NCI-H1694 treated with DMSO at 0.1 percent for 48 hours (cell line): ENCODE data around the gene TRIML1.
"Not testable (repeated sequence)": the region's sequence is repeated elsewhere in the genome, so short reads cannot be mapped to it uniquely, and the experiment has no call there.

Source experiments
- DNase-seq: peaks from one replicate; lab custom pipeline; 2025; lab: John Stamatoyannopoulos, UW

Gene TRIML1

DNA sequence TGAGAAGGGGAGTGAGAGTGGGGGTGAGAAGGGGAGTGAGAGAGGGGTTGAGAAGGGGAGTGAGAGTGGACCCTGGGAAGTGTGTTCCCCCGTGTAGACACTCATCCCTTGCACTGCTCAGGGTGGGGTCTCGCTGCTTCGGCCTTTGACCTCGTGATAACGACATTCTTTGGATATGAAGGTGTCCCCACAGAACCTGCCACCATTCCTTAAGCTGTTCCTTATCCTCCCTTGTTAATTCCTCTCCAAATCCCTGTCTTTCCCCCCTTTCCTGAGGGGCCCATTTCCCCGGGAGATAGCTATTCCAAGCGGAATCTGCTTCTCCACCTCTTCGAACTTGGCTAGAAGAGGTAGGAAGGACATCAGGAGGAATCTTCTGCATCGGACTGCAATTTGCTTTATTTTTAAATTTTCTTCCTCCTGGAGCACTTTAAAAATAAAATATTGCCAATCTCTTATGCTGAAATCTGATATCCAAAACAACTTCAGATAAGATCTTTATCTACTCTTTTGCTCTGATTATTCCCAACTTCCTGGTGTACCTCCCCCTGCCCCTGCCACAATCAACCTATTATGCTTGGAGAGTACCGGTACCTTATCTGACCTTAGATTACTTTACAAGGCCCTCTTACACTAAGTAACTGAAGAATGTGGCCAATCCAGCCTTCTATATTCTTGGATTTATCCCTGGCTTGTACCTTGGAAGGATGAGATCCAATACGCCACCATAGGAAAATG is 15.6 kb downstream of the TRIML1 start:
- no peak for DNase-seq

DNA sequence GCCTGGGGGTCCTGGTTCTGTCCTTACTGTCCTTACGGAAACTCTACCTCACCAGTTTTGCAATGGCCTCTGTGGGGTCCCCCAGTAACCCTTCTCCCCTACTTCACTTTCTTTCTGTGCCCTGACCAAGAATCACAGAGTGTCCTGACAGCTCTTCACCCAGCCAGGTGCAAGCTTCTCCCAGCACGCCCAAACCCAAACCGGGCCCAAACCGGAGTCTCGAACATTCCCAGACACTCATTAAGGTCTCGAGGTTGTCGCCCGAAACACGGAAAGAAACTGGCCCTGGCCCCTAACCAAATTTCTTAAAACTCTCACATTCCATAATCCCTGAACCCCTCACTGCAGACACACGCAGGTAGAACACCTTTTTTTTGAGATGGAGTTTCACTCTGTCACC is 19.1 kb downstream of the TRIML1 start:
- no peak for DNase-seq

GRCh38 chr4:188159513-188160226 is 20.4 kb downstream of the TRIML1 start:
- not testable (repeated sequence) for DNase-seq

GRCh38 chr4:188160406-188160805 is 21.2 kb downstream of the TRIML1 start:
- no peak for DNase-seq

- DNase-seq: no peak
Measured at GRCh38 chr4:188161167-188161566, 21.9 kb downstream of the TRIML1 start.

DNA sequence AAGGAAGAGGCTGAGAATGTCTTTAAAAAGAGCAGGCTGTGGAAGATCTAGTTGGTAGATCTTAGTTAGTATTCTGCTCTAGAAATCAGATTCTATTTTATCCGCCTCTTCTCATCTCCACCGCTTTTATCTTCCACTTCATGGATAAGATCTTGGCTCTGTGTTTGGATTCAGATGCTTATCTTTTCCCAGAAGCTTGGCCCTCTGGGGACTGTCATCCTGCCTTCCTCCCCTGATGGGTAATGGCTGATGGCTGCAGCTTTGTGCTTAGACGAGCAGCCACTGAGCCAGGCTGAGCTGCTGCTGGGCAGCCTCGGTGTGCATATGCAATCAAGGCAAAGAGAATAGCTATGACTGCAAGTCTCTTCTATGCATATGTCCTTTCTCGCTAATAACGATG is 23.5 kb downstream of the TRIML1 start:
- DNase-seq: no peak

- no peak for DNase-seq
Measured at GRCh38 chr4:188168726-188169373, 29.6 kb downstream of the TRIML1 start.

GRCh38 chr4:188171551-188171950 is 32.3 kb downstream of the TRIML1 start:
- DNase-seq: no peak

- DNase-seq: no peak
Measured at GRCh38 chr4:188175288-188175687, 36.0 kb downstream of the TRIML1 start.

- no peak for DNase-seq
Measured at GRCh38 chr4:188177997-188178675, 38.9 kb downstream of the TRIML1 start.

DNA sequence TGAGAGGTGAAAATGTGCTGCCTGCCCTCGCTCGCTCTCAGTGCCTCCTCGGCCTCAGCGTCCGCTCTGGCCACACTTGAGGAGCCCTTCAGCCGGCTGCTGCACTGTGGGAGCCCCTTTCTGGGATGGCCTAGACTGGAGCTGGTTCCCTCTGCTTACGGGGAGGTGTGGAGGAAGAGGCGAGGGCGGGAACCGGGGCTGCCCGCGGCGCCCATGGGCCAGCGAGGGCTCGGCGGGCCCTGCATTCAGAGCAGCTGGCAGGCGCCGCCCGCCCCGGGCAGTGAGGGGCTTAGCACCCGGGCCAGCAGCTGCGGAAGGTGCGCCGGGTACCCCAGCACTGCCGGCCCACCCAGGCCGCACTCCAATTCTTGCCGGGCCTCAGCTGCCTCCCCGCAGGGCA is 39.6 kb downstream of the TRIML1 start:
- DNase-seq: no peak

DNA sequence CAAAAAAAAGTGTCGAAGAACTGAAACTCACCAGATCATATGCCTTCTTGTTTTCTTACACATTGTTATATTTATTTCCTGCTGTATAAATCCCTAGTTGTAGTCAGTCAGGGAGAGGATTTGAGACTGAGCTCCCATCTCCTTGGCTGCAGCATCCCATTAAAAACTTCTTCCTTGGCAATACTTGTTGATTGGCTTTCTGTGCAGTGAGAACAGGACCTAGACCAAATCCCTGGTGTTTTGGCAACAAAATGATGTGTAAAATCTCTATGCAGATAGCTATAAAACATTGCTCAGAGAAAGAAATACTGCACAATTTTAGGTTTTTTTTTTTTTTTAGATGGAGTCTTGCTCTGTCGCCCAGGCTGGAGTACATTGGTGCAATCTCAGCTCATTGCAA is 47.9 kb downstream of the TRIML1 start:
- DNase-seq: no peak

DNA sequence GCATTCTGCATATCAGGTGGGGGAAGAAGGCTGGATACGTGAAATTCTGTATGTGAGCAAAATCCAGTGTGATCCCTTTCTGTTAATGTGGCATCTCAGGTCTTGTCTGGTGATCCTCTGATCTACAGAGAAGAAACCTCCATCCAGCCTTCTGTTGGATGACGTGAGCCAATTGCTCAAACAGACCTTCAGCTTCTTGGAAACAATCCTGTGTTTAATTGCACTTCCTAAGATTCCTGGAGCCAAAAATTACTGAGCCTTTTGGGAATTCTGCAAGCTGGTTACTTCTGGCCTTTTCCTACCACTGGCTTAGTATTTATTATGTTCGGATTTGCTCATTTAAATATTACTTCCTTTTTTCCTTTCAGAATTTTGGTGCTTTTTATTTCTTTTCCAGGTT is 51.2 kb downstream of the TRIML1 start:
- DNase-seq: no peak

- DNase-seq: no peak
Measured at GRCh38 chr4:188194421-188194820, 55.2 kb downstream of the TRIML1 start.

DNA sequence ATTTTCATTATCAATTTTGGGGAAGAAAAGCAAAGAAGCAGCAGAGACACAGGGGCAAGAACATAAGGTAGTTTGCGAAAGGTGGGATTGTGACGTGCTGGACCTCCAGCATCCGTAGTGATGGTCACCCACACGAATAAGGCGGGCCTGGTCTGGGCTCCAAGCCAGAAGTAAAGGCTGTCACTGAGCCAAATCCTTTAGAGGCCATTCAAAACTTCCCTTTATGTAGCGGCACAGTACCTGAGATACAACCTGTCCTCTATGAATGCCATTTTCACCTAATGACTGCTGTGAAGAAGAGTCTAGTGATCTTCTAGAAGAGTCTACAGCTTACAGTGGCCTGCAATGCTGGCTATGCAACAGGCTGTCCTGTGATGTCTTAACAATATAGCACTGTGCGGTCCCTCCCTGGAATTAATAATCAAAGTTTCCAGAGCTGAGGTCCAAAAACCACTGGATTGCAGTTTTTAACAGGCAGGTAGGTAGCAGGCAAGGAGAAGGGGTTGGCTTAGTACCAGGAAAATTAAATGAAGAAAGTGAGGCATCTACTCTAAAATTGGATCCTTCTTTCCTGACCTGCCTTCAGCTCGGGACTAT is 56.2 kb downstream of the TRIML1 start:
- no peak for DNase-seq

- DNase-seq: no peak
Measured at GRCh38 chr4:188196134-188196735, 57.0 kb downstream of the TRIML1 start.
